GM12878 (cell line): ENCODE measurements around the gene USP12. TPM values are rescaled to one million over a fixed set of nuclear protein-coding genes. Genes with fewer than 3 reads are reported as not detected.

Source experiments
- ATAC-seq: fragments of 200-7000 bp; cut with Tn5 transposase; 3 replicates; pipeline ENCODE4 v1.9.1; 2020; ENCODE audit warnings: mild to moderate bottlenecking, moderate library complexity
- BruUV-seq: library from RNA; stranded (reverse); fragments of 400-500 nt; replicated peaks from 2 replicates; lab custom pipeline; 2021; lab: Mats Ljungman, UMichigan
- CTCF ChIA-PET: fragments of 300-600 bp; sonication (Branson Sonifier 250); formaldehyde crosslinking; extraction: SDS; loops from one replicate; lab custom pipeline; 2021; ENCODE audit warnings: inconsistent platforms; lab: Yijun Ruan, JAX
- POLR2A ChIA-PET: fragments of 350-600 bp; formaldehyde crosslinking; extraction: SDS; loops from one replicate; lab custom pipeline; 2021; ENCODE audit warnings: inconsistent platforms; lab: Charles Lee
- RAD21 ChIA-PET: fragments of 300-600 bp; sonication (Branson Sonifier 250); formaldehyde crosslinking; loops from one replicate; lab custom pipeline; 2023; ENCODE audit warnings: antibody characterized with exemption; ENCODE audit not compliant: unreplicated experiment; lab: Charles Lee
- SMC1A ChIA-PET: fragments of 300-600 bp; sonication (Branson Sonifier 250); formaldehyde crosslinking; loops from one replicate; lab custom pipeline; 2023; ENCODE audit not compliant: unreplicated experiment, uncharacterized antibody; lab: Charles Lee
- DNase-seq: peaks from one replicate; pipeline ENCODE4 v3.0.0-alpha.2; 2011; ENCODE audit warnings: low read depth, low spot score
- FAIRE-seq: peaks from 3 replicates; lab custom pipeline; 2011; peaks lifted over from hg19 to GRCh38; lab: Jason Lieb, UNC
- H2AFZ ChIP-seq: 2 replicates; pipeline ENCODE4 v1.6.0; 2011; ENCODE audit warnings: low read depth, low read length, control low read depth; ENCODE audit not compliant: control insufficient read depth
- H3K27ac ChIP-seq: 2 replicates; pipeline ENCODE4 v1.5.1; 2011; ENCODE audit warnings: control low read depth; ENCODE audit not compliant: control insufficient read depth, insufficient read depth
- H3K27me3 ChIP-seq, 2 experiments: replicated peaks in 1 of 2; 2 replicates each; pipeline versions ENCODE4 v1.6.0 to v1.6.1; 2011; ENCODE audit warnings: low read length in 1 of 2; ENCODE audit not compliant: control insufficient read depth in 2 of 2, insufficient read depth in 2 of 2
- H3K36me3 ChIP-seq, 2 experiments: 2 replicates each; pipeline ENCODE4 v1.5.1; 2011; ENCODE audit warnings: low read length in 1 of 2; ENCODE audit not compliant: control insufficient read depth in 2 of 2, insufficient read depth in 2 of 2
- H3K4me1 ChIP-seq: 2 replicates; pipeline ENCODE4 v1.6.1; 2011; ENCODE audit warnings: mild to moderate bottlenecking, low read length, moderate library complexity, mixed read lengths; ENCODE audit not compliant: control insufficient read depth, insufficient read depth
- H3K4me2 ChIP-seq: 2 replicates; pipeline ENCODE4 v1.6.0; 2011; ENCODE audit warnings: control low read depth; ENCODE audit not compliant: control insufficient read depth, insufficient read depth
- H3K4me3 ChIP-seq: fragments of 200-600 bp; sonication (generic); 2 replicates; pipeline ENCODE4 v1.5.1; 2016
- H3K79me2 ChIP-seq: 2 replicates; pipeline ENCODE4 v1.6.0; 2011; ENCODE audit warnings: low read length; ENCODE audit not compliant: control insufficient read depth, insufficient read depth
- H3K9ac ChIP-seq: 2 replicates; pipeline ENCODE4 v1.8.0; 2011; ENCODE audit warnings: low read length, control low read depth, mixed read lengths; ENCODE audit not compliant: control insufficient read depth, insufficient read depth
- H3K9me3 ChIP-seq: replicated peaks from 3 replicates; pipeline ENCODE4 v1.5.1; 2011; ENCODE audit warnings: mild to moderate bottlenecking, low read length; ENCODE audit not compliant: control insufficient read depth, insufficient read depth
- H4K20me1 ChIP-seq: 2 replicates; pipeline ENCODE4 v1.6.0; 2011; ENCODE audit not compliant: control insufficient read depth, insufficient read depth
- IKZF2 ChIP-seq, 2 experiments: fragments of 450-650 bp; IDR thresholded peaks; 2 replicates each; pipeline ENCODE4 v1.6.1; 2017; ENCODE audit warnings: mild to moderate bottlenecking in 2 of 2, moderate library complexity in 2 of 2
- RUNX3 ChIP-seq: IDR thresholded peaks from 2 replicates; pipeline ENCODE4 v1.6.1; 2012; ENCODE audit warnings: low read length, inconsistent platforms
- TCF12 ChIP-seq: IDR thresholded peaks from 2 replicates; pipeline ENCODE4 v1.6.1; 2011; ENCODE audit warnings: low read depth, mild to moderate bottlenecking, low read length
- WGBS: methylation state at CpG from one replicate; pipeline ENCODE4 v1.1.6; 2016; ENCODE audit warnings: low lambda C conversion rate; ENCODE audit not compliant: insufficient replicate concordance, insufficient coverage; ENCODE audit errors: missing lambda C conversion rate; 5-methylcytosine and 5-hydroxymethylcytosine counted together
- in situ Hi-C: fragments of 300-500 bp; cut with MboI; formaldehyde crosslinking; loops from 9 replicates; pipeline ENCODE4 v1.14.3; 2018; ENCODE audit warnings: mixed read lengths
- intact Hi-C: fragments of 100-400 bp; cut with micrococcal nuclease; formaldehyde crosslinking; loops from one replicate; pipeline ENCODE4 v1.14.2; 2022; ENCODE audit not compliant: unreplicated experiment
- polyA plus RNA-seq, 11 experiments: library from polyadenylated mRNA; depleted of rRNA in 4 of 11; unstranded in 6 of 11; stranded (reverse) in 5 of 11; fragments of >200 nt; fragmentation: Nextera tagmentation in 4 of 11; fragmentation: Illumina TruSeq in 1 of 11; extraction: Ambion mirVana in 4 of 11; extraction: Trizol in 1 of 11; gene quantifications; 1 replicate in 1 of 11; 2 replicates in 10 of 11; pipeline versions ENCODE4 v1.2.1 to v1.2.3, GENCODE V29; 2011 to 2016; ENCODE audit warnings: inconsistent platforms in 2 of 11, missing spikeins in 2 of 11, low read depth in 1 of 11
- total RNA-seq, 4 experiments: library from RNA; depleted of rRNA in 3 of 4; stranded (reverse); fragments of >200 nt in 3 of 4; fragmentation: Illumina TruSeq in 1 of 4; extraction: Trizol in 1 of 4; gene quantifications; 2 replicates each; pipeline versions ENCODE4 v1.2.1 to v1.2.3, GENCODE V29; 2013 to 2021
- TF ChIP-seq, protein P1 (sequence below): IDR thresholded peaks from 2 replicates; pipeline ENCODE4 v1.6.1; 2012; ENCODE audit warnings: improper control_type of control experiment, low read depth, low read length; ENCODE audit not compliant: insufficient replicate concordance
- TF ChIP-seq, protein P2 (sequence below): fragments of 450-650 bp; IDR thresholded peaks from 2 replicates; pipeline ENCODE4 v1.6.1; 2016; ENCODE audit warnings: mild to moderate bottlenecking

The USP12 gene
- total and polyA plus RNA-seq, 10 of the 15 experiments (the other 5 are each of a cell fraction or from before 2014, with no cell fraction given) = 3.5 to 32.2 (median 24.6) TPM

DNA sequence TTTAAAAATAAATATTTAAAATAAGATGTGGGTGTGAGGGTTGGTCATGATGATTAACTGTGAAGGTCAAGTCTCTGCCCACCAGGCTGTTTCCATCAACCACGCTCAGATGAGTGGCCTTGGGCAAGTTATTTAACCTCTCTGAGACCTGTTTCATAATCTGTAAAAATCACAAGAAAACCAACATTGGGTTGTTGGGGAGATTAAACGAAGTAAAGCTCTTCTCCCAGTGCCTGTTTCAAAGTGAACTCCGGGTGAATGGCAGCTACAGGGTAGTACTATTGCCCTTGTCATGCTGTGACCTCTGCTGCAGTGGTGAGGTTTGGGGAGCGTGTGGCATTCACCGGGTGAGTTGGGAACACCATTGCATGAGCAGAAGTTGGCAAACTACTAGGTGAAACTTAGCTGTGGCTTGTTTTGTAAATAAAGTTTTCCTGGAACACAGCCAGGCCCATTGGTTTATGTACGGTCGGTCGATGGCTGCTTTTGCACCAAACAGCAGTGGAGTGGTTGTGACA lies 153.2 kb downstream of the USP12 start:
- BruUV-seq = no TSS peak
- ChIA-PET CTCF (no interaction called here), POLR2A (no interaction called here)

More for the DNA sequence above, 153.2 kb downstream of the USP12 start:
- RAD21 ChIA-PET = interaction anchor here (0.6 kb wide), 1 partner anchor 203 kb away, joined by 3 read pairs; no protein-coding TSS in a partner anchor
- intact Hi-C loops (no loop called here), in situ Hi-C loops (no loop called here)
- DNase-seq (no peak), FAIRE-seq (no peak)
- 57% methylated on average over 8 of the region's 8 CpGs for WGBS
- no peak overlapping the region for H3K4me3 ChIP-seq
- H3K27ac ChIP-seq = no peak overlapping the region
- H2AFZ ChIP-seq = no peak overlapping the region
- H3K9me3 ChIP-seq = no peaks in the 10 kb centered on the region
- 0 out of 4 replicates have a peak, but pooled peaks cover 0 to 1% of the 10 kb centered on the region in 2 experiments for H3K27me3 ChIP-seq
- no peak overlapping the region for H3K4me2 ChIP-seq
- no peak overlapping the region for H3K9ac ChIP-seq
- no peak for TF ChIP-seq IKZF2 (IDR thresholded peaks at IDR 0.05)
- TF ChIP-seq, protein P1, sequence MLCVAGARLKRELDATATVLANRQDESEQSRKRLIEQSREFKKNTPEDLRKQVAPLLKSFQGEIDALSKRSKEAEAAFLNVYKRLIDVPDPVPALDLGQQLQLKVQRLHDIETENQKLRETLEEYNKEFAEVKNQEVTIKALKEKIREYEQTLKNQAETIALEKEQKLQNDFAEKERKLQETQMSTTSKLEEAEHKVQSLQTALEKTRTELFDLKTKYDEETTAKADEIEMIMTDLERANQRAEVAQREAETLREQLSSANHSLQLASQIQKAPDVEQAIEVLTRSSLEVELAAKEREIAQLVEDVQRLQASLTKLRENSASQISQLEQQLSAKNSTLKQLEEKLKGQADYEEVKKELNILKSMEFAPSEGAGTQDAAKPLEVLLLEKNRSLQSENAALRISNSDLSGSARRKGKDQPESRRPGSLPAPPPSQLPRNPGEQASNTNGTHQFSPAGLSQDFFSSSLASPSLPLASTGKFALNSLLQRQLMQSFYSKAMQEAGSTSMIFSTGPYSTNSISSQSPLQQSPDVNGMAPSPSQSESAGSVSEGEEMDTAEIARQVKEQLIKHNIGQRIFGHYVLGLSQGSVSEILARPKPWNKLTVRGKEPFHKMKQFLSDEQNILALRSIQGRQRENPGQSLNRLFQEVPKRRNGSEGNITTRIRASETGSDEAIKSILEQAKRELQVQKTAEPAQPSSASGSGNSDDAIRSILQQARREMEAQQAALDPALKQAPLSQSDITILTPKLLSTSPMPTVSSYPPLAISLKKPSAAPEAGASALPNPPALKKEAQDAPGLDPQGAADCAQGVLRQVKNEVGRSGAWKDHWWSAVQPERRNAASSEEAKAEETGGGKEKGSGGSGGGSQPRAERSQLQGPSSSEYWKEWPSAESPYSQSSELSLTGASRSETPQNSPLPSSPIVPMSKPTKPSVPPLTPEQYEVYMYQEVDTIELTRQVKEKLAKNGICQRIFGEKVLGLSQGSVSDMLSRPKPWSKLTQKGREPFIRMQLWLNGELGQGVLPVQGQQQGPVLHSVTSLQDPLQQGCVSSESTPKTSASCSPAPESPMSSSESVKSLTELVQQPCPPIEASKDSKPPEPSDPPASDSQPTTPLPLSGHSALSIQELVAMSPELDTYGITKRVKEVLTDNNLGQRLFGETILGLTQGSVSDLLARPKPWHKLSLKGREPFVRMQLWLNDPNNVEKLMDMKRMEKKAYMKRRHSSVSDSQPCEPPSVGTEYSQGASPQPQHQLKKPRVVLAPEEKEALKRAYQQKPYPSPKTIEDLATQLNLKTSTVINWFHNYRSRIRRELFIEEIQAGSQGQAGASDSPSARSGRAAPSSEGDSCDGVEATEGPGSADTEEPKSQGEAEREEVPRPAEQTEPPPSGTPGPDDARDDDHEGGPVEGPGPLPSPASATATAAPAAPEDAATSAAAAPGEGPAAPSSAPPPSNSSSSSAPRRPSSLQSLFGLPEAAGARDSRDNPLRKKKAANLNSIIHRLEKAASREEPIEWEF = no peak
- no peak for TF ChIP-seq RUNX3
- TF ChIP-seq, protein P2, sequence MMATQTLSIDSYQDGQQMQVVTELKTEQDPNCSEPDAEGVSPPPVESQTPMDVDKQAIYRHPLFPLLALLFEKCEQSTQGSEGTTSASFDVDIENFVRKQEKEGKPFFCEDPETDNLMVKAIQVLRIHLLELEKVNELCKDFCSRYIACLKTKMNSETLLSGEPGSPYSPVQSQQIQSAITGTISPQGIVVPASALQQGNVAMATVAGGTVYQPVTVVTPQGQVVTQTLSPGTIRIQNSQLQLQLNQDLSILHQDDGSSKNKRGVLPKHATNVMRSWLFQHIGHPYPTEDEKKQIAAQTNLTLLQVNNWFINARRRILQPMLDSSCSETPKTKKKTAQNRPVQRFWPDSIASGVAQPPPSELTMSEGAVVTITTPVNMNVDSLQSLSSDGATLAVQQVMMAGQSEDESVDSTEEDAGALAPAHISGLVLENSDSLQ = no peak
- no peak for TF ChIP-seq TCF12
- TF ChIP-seq, all 136 proteins: peak for 0
- Histone ChIP-seq H3K4me1 (no peaks in the 10 kb centered on the region), H3K79me2 (no peaks in the 10 kb centered on the region), H3K36me3 (no peaks in the 10 kb centered on the region), H4K20me1 (no peaks in the 10 kb centered on the region)
- SMC1A ChIA-PET = no interaction called here
- ATAC-seq = no peak
